ENCODE data around the gene DRC3.

The DRC3 gene

GRCh38 chr17:18042983-18043382 lies 70.3 kb downstream of the DRC3 start:
- TF ChIP-seq POLR2AphosphoS5 (IDR thresholded peaks at IDR 0.05; ENCODE audit: low read depth, low read length), result no peak
- no peak for TF ChIP-seq TAF1 (IDR thresholded peaks at IDR 0.05; ENCODE audit: borderline replicate concordance, low read depth, low read length)
- TF ChIP-seq POLR2A (IDR thresholded peaks at IDR 0.05; ENCODE audit: low read depth, low read length), result no peak
- DNase-seq (ENCODE audit: insufficient read length) (no peak), FAIRE-seq (no peak)

- no peak for DNase-seq (ENCODE audit: insufficient read length)
- peak; percentile 9 for FAIRE-seq
- TF ChIP-seq POLR2A (IDR thresholded peaks at IDR 0.05; ENCODE audit: low read depth, low read length) (no peak), POLR2AphosphoS5 (IDR thresholded peaks at IDR 0.05; ENCODE audit: low read depth, low read length) (no peak), TAF1 (IDR thresholded peaks at IDR 0.05; ENCODE audit: borderline replicate concordance, low read depth, low read length) (no peak)
Measured at GRCh38 chr17:18043491-18043890, 70.8 kb downstream of the DRC3 start.

GRCh38 chr17:18044609-18045008 lies 71.9 kb downstream of the DRC3 start:
- no peak for DNase-seq (ENCODE audit: insufficient read length)
- FAIRE-seq, result no peak
- TF ChIP-seq TAF1 (IDR thresholded peaks at IDR 0.05; ENCODE audit: borderline replicate concordance, low read depth, low read length) (no peak), POLR2AphosphoS5 (IDR thresholded peaks at IDR 0.05; ENCODE audit: low read depth, low read length) (no peak), POLR2A (IDR thresholded peaks at IDR 0.05; ENCODE audit: low read depth, low read length) (no peak)

GRCh38 chr17:18045691-18046350 lies 73.2 kb downstream of the DRC3 start:
- TF ChIP-seq POLR2AphosphoS5 (IDR thresholded peaks at IDR 0.05; ENCODE audit: low read depth, low read length), result no peak
- no peak for TF ChIP-seq TAF1 (IDR thresholded peaks at IDR 0.05; ENCODE audit: borderline replicate concordance, low read depth, low read length)
- no peak for TF ChIP-seq POLR2A (IDR thresholded peaks at IDR 0.05; ENCODE audit: low read depth, low read length)
- DNase-seq (ENCODE audit: insufficient read length), result no peak
- no peak for FAIRE-seq

GRCh38 chr17:18055597-18055996 lies 82.9 kb downstream of the DRC3 start:
- no peak for DNase-seq (ENCODE audit: insufficient read length)
- no peak for FAIRE-seq
- TF ChIP-seq POLR2AphosphoS5 (IDR thresholded peaks at IDR 0.05; ENCODE audit: low read depth, low read length) (no peak), TAF1 (IDR thresholded peaks at IDR 0.05; ENCODE audit: borderline replicate concordance, low read depth, low read length) (no peak), POLR2A (IDR thresholded peaks at IDR 0.05; ENCODE audit: low read depth, low read length) (no peak)

GRCh38 chr17:18056214-18056613 lies 83.6 kb downstream of the DRC3 start:
- DNase-seq (ENCODE audit: insufficient read length), result no peak
- no peak for FAIRE-seq
- no peak for TF ChIP-seq POLR2A (IDR thresholded peaks at IDR 0.05; ENCODE audit: low read depth, low read length)
- TF ChIP-seq POLR2AphosphoS5 (IDR thresholded peaks at IDR 0.05; ENCODE audit: low read depth, low read length), result no peak
- TF ChIP-seq TAF1 (IDR thresholded peaks at IDR 0.05; ENCODE audit: borderline replicate concordance, low read depth, low read length), result no peak

- TF ChIP-seq POLR2AphosphoS5 (IDR thresholded peaks at IDR 0.05; ENCODE audit: low read depth, low read length) (no peak), TAF1 (IDR thresholded peaks at IDR 0.05; ENCODE audit: borderline replicate concordance, low read depth, low read length) (no peak), POLR2A (IDR thresholded peaks at IDR 0.05; ENCODE audit: low read depth, low read length) (no peak)
- no peak for DNase-seq (ENCODE audit: insufficient read length)
- FAIRE-seq, result no peak
Measured at GRCh38 chr17:18059283-18059682, 86.6 kb downstream of the DRC3 start.

GRCh38 chr17:18064053-18064452 lies 91.4 kb downstream of the DRC3 start:
- TF ChIP-seq POLR2A (IDR thresholded peaks at IDR 0.05; ENCODE audit: low read depth, low read length), result no peak
- no peak for TF ChIP-seq POLR2AphosphoS5 (IDR thresholded peaks at IDR 0.05; ENCODE audit: low read depth, low read length)
- no peak for TF ChIP-seq TAF1 (IDR thresholded peaks at IDR 0.05; ENCODE audit: borderline replicate concordance, low read depth, low read length)
- DNase-seq (ENCODE audit: insufficient read length) (no peak), FAIRE-seq (no peak)

GRCh38 chr17:18065546-18065945 lies 92.9 kb downstream of the DRC3 start:
- no peak for DNase-seq (ENCODE audit: insufficient read length)
- TF ChIP-seq POLR2A (IDR thresholded peaks at IDR 0.05; ENCODE audit: low read depth, low read length) (no peak), TAF1 (IDR thresholded peaks at IDR 0.05; ENCODE audit: borderline replicate concordance, low read depth, low read length) (no peak), POLR2AphosphoS5 (IDR thresholded peaks at IDR 0.05; ENCODE audit: low read depth, low read length) (no peak)
- FAIRE-seq, result no peak

All from GM12892 (cell line).